HG03039 (cell line): ENCODE measurements around the gene ATG7.
"Not testable (repeated sequence)": the region's sequence is repeated elsewhere in the genome, so short reads cannot be mapped to it uniquely, and the experiment has no call there.

Experiments
- ATAC-seq: cut with Tn5 transposase; IDR thresholded peaks from one replicate; pipeline ENCODE4 v1.9.1; 2021; ENCODE audit warnings: mild to moderate bottlenecking, moderate library complexity; ENCODE audit not compliant: unreplicated experiment

The ATG7 gene

GRCh38 chr3:11455956-11456355 is 183.8 kb downstream of the ATG7 start:
- ATAC-seq, result no peak

- no peak for ATAC-seq
Observed at GRCh38 chr3:11457135-11457534, 184.9 kb downstream of the ATG7 start.

GRCh38 chr3:11459186-11459824 is 187.1 kb downstream of the ATG7 start:
- ATAC-seq, result no peak

- no peak for ATAC-seq
Observed at GRCh38 chr3:11461226-11461625, 189.0 kb downstream of the ATG7 start.

- not testable (repeated sequence) for ATAC-seq
Observed at GRCh38 chr3:11462673-11463072, 190.5 kb downstream of the ATG7 start.

GRCh38 chr3:11463591-11463990 is 191.4 kb downstream of the ATG7 start:
- ATAC-seq, result no peak

GRCh38 chr3:11464356-11464755 is 192.2 kb downstream of the ATG7 start:
- ATAC-seq, result no peak

- no peak for ATAC-seq
Observed at GRCh38 chr3:11465744-11466616, 193.8 kb downstream of the ATG7 start.

GRCh38 chr3:11467875-11468274 is 195.7 kb downstream of the ATG7 start:
- ATAC-seq, result no peak

- ATAC-seq, result no peak
Observed at GRCh38 chr3:11470031-11470853, 198.0 kb downstream of the ATG7 start.

- ATAC-seq, result no peak
Observed at GRCh38 chr3:11475324-11475723, 203.1 kb downstream of the ATG7 start.

GRCh38 chr3:11476735-11477144 is 204.5 kb downstream of the ATG7 start:
- ATAC-seq, result no peak

GRCh38 chr3:11477407-11477911 is 205.3 kb downstream of the ATG7 start:
- ATAC-seq, result no peak

- no peak for ATAC-seq
Observed at GRCh38 chr3:11478167-11478566, 206.0 kb downstream of the ATG7 start.

- no peak for ATAC-seq
Observed at GRCh38 chr3:11479221-11479620, 207.0 kb downstream of the ATG7 start.

- ATAC-seq, result no peak
Observed at GRCh38 chr3:11480663-11481298, 208.6 kb downstream of the ATG7 start.

- ATAC-seq, result no peak
Observed at GRCh38 chr3:11481556-11481955, 209.4 kb downstream of the ATG7 start.

GRCh38 chr3:11482021-11482420 is 209.8 kb downstream of the ATG7 start:
- no peak for ATAC-seq

GRCh38 chr3:11488356-11488755 is 216.2 kb downstream of the ATG7 start:
- not testable (repeated sequence) for ATAC-seq

GRCh38 chr3:11494131-11494916 is 222.1 kb downstream of the ATG7 start:
- ATAC-seq, result no peak
